ENCODE results near the gene COL4A3. TPM values are rescaled to one million over a fixed set of nuclear protein-coding genes. Genes with fewer than 3 reads are reported as not detected.

The COL4A3 gene
- total RNA-seq, 1 donor from 2014 or later: 1.1 TPM

- no peaks in the 10 kb centered on the region for H3K9me3 ChIP-seq
- no peaks in the 10 kb centered on the region for H3K27me3 ChIP-seq
- TF ChIP-seq CTCF (IDR thresholded peaks at IDR 0.05): peak in 1 of 3 experiments; percentile 5
- peak overlapping the region in 1 of 2 donors; percentile 58 for H3K27ac ChIP-seq
- peaks cover 0 to 8% of the 10 kb centered on the region in 2 donors for H3K36me3 ChIP-seq
- peaks cover 0 to 22% of the 10 kb centered on the region in 2 donors for H3K4me1 ChIP-seq
- intact Hi-C loops (cut with DNase I): no loop called here
- no peak overlapping the region for H3K4me3 ChIP-seq
- no peak for DNase-seq (ENCODE audit: low spot score in 2 of 2)
These were observed 199.3 kb downstream of the COL4A3 start for GRCh38 chr2:227363756-227364155.

Other genes starting within 250 kb of the COL4A3 start
- gene COL4A4, start 419 bp upstream of the COL4A3 start, total RNA-seq: 20.5 TPM
- 65.9 TPM for gene MFF, start 160.6 kb downstream of the COL4A3 start, total RNA-seq
- gene TM4SF20, start 214.7 kb downstream of the COL4A3 start, total RNA-seq: not detected
- gene SCYGR1, start 223.3 kb downstream of the COL4A3 start, total RNA-seq: not detected